ENCODE results near the gene UST.

The UST gene

DNA sequence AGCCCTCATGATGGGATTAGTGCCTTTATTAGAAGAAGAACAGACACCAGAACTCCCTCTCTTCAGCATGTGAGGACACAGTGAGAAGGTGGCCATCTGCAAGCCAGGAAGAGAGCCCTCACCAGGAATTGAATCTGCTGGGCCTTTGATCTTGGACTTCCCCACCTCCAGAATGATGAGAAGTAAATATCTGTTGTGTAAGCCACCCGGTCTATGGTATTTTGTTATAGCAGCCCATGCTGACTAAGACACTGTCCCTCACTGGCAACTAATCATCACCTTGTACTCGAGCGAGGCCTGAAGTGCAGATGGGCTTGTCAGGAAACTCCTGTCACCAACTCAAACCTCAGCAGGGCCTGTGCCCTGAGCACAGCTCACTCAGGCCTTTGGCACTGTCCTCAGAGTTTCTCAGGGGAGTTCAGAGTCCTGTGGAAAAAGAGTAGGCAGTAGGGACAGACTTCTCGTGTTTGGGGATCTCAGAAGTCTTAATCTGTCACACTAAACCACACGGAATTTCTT, 62.0 kb downstream of the UST start:
- Histone ChIP-seq H3K9me3 (ENCODE audit: control insufficient read depth, low read length) (no peaks in the 10 kb centered on the region), H3K27ac (no peak overlapping the region), H3K9ac (no peak overlapping the region), H3K4me1 (no peaks in the 10 kb centered on the region), H3K36me3 (ENCODE audit: control insufficient read depth, insufficient read depth, low read length) (no peaks in the 10 kb centered on the region), H3K4me2 (ENCODE audit: low read length) (no peak overlapping the region), H3K4me3 (ENCODE audit: low read depth, low read length) (no peak overlapping the region), H3K27me3 (ENCODE audit: control insufficient read depth, insufficient read depth, low read length) (no peaks in the 10 kb centered on the region), H2AFZ (no peak overlapping the region), H3K79me2 (peaks cover 5% of the 10 kb centered on the region)
- TF ChIP-seq, protein P1, sequence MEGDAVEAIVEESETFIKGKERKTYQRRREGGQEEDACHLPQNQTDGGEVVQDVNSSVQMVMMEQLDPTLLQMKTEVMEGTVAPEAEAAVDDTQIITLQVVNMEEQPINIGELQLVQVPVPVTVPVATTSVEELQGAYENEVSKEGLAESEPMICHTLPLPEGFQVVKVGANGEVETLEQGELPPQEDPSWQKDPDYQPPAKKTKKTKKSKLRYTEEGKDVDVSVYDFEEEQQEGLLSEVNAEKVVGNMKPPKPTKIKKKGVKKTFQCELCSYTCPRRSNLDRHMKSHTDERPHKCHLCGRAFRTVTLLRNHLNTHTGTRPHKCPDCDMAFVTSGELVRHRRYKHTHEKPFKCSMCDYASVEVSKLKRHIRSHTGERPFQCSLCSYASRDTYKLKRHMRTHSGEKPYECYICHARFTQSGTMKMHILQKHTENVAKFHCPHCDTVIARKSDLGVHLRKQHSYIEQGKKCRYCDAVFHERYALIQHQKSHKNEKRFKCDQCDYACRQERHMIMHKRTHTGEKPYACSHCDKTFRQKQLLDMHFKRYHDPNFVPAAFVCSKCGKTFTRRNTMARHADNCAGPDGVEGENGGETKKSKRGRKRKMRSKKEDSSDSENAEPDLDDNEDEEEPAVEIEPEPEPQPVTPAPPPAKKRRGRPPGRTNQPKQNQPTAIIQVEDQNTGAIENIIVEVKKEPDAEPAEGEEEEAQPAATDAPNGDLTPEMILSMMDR (IDR thresholded peaks at IDR 0.05): no peak

DNA sequence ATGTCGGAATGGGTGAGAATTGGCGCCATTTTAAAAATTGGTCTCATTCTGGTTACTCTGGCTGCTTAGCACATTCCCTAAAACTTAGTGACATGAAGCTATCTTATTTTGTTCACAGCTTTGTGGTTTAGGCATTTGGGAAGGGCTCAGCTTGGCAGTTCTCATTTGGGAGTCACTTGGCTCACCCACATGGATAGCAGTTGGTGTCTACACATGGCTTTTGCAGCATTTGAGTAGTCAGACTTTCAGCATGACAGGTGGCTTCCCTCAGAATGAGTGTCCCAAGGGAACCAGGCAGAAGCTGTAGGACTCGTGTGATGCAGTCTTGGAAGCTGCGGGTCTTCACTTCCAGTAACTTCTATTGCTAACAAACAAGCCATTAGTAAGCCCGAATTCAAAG, 64.6 kb downstream of the UST start:
- H3K36me3 ChIP-seq (ENCODE audit: control insufficient read depth, insufficient read depth, low read length): no peaks in the 10 kb centered on the region
- no peak overlapping the region for H3K9ac ChIP-seq
- TF ChIP-seq, protein P1 (IDR thresholded peaks at IDR 0.05): no peak
- no peak overlapping the region for H3K4me3 ChIP-seq (ENCODE audit: low read depth, low read length)
- no peak overlapping the region for H2AFZ ChIP-seq
- no peak overlapping the region for H3K4me2 ChIP-seq (ENCODE audit: low read length)
- H3K9me3 ChIP-seq (ENCODE audit: control insufficient read depth, low read length): no peaks in the 10 kb centered on the region
- peaks cover 5% of the 10 kb centered on the region for H3K79me2 ChIP-seq
- H3K27ac ChIP-seq: no peak overlapping the region
- no peaks in the 10 kb centered on the region for H3K27me3 ChIP-seq (ENCODE audit: control insufficient read depth, insufficient read depth, low read length)
- no peaks in the 10 kb centered on the region for H3K4me1 ChIP-seq

DNA sequence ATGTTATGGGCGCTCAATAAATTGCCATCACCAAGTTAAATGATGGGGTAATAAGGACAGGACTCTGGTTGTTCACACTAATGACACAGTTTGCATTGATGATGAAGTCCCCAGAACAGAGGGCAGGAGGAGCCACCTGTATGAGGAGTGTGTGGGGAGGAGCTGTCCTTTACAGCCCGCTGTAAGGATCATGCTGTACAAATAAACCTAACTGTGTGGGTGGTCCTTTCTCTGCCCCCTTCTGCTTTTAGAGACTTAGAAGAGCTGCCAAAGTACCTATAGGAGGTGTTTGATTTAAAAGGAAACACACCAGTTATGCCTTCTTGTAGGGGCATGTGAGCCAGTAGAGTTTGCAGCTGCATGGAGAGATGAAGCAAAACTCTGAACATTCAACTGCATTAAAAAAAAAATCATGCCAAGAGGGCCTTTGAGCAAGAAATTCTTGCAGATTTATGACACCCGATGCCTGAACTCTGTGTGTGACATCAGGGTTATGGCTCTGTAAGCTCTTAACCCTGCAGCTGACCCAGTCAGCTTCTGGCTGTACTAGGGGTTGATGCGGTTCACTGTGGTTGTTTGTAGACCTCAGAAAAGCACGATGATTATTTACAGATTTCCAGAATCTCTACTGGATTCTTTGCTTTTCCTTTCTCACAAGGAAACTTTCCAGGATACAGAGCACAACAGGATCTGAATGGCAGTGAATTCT, 67.4 kb downstream of the UST start:
- TF ChIP-seq, protein P1 (IDR thresholded peaks at IDR 0.05): no peak
- H3K4me2 ChIP-seq (ENCODE audit: low read length): no peak overlapping the region
- H3K36me3 ChIP-seq (ENCODE audit: control insufficient read depth, insufficient read depth, low read length): no peaks in the 10 kb centered on the region
- H3K27me3 ChIP-seq (ENCODE audit: control insufficient read depth, insufficient read depth, low read length): no peaks in the 10 kb centered on the region
- peaks cover 12% of the 10 kb centered on the region for H3K4me1 ChIP-seq
- no peak overlapping the region for H3K4me3 ChIP-seq (ENCODE audit: low read depth, low read length)
- peaks cover 7% of the 10 kb centered on the region for H3K79me2 ChIP-seq
- no peaks in the 10 kb centered on the region for H3K9me3 ChIP-seq (ENCODE audit: control insufficient read depth, low read length)
- H2AFZ ChIP-seq: no peak overlapping the region
- H3K27ac ChIP-seq: no peak overlapping the region
- H3K9ac ChIP-seq: no peak overlapping the region

DNA sequence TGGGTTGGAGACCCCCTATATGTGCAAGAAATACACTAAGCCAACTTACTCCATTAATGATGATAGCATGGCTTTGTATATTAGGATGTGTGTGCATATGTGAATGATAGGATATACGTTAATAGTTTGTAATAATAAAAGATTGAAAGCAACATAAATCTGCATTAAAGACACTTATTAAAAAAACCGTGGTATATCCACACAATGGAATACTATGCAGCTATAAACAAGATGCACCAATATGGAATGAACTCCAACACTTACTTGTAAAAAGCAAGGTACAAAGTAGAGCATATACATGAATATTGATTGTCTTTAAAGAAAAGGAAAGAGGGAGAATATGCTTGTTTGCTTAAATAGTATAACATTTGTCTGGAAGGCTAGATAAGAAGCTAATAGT, 68.0 kb downstream of the UST start:
- Histone ChIP-seq H3K36me3 (ENCODE audit: control insufficient read depth, insufficient read depth, low read length) (no peaks in the 10 kb centered on the region), H3K27me3 (ENCODE audit: control insufficient read depth, insufficient read depth, low read length) (no peaks in the 10 kb centered on the region), H3K9ac (no peak overlapping the region), H3K4me3 (ENCODE audit: low read depth, low read length) (no peak overlapping the region), H3K79me2 (peaks cover 7% of the 10 kb centered on the region), H3K9me3 (ENCODE audit: control insufficient read depth, low read length) (no peaks in the 10 kb centered on the region), H3K4me2 (ENCODE audit: low read length) (no peak overlapping the region), H3K27ac (no peak overlapping the region), H2AFZ (no peak overlapping the region), H3K4me1 (peaks cover 12% of the 10 kb centered on the region)
- TF ChIP-seq, protein P1 (IDR thresholded peaks at IDR 0.05): no peak

DNA sequence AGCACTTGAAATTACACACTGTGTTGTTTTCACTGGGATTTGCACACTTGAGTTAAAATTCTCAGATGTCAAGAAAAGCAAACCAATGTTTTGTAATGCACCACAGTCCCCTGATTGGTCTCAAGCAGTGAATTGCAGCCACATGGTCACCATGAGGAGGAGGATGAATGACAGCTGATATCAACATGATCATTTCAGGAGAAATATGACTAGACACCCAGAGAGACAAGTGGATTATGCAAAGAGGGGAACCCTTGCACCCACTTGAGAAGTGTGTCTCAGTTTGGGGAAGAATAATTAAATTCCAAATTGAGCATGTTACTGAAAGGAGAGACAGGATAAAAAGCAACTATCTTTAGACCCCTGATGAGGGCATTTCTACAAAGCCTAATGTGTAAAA, 69.3 kb downstream of the UST start:
- Histone ChIP-seq H3K79me2 (peaks cover 7% of the 10 kb centered on the region), H3K27ac (no peak overlapping the region), H3K9me3 (ENCODE audit: control insufficient read depth, low read length) (no peaks in the 10 kb centered on the region), H3K4me2 (ENCODE audit: low read length) (no peak overlapping the region), H3K4me1 (peaks cover 12% of the 10 kb centered on the region), H3K4me3 (ENCODE audit: low read depth, low read length) (no peak overlapping the region), H2AFZ (no peak overlapping the region), H3K36me3 (ENCODE audit: control insufficient read depth, insufficient read depth, low read length) (no peaks in the 10 kb centered on the region), H3K27me3 (ENCODE audit: control insufficient read depth, insufficient read depth, low read length) (no peaks in the 10 kb centered on the region), H3K9ac (no peak overlapping the region)
- TF ChIP-seq, protein P1 (IDR thresholded peaks at IDR 0.05): no peak

All from parathyroid adenoma (tissue), 2 donors.